K562 (cell line): ENCODE data around the gene SCAMP3. TPM values are rescaled to one million over a fixed set of nuclear protein-coding genes. Genes with fewer than 3 reads are reported as not detected.
A peak's percentile ranks its signal among the peaks of the same experiment; 100 is the strongest.

ENCODE experiments used
- BRF1 ChIP-seq: IDR thresholded peaks from 3 replicates; pipeline ENCODE4 v1.6.1; 2011; ENCODE audit warnings: borderline replicate concordance, mild to moderate bottlenecking; ENCODE audit not compliant: insufficient read length; ENCODE audit errors: extremely low read depth
- CBX5 ChIP-seq: IDR thresholded peaks from 2 replicates; pipeline ENCODE4 v1.6.1; 2014; ENCODE audit warnings: low read depth, borderline replicate concordance
- CXXC5 ChIP-seq: fragments of 250-450 bp; sonication (Bioruptor Pico); IDR thresholded peaks from 2 replicates; pipeline ENCODE4 v1.8.0; 2022; ENCODE audit warnings: inconsistent platforms, mild to moderate bottlenecking, moderate library complexity
- EWSR1 ChIP-seq: fragments of 450-650 bp; IDR thresholded peaks from 2 replicates; pipeline ENCODE4 v1.6.1; 2018; ENCODE audit warnings: borderline replicate concordance, mild to moderate bottlenecking, low read depth, moderate library complexity; ENCODE audit not compliant: partially characterized antibody
- GTF2A2 ChIP-seq: IDR thresholded peaks from 2 replicates; pipeline ENCODE4 v1.6.1; 2016; ENCODE audit warnings: mild to moderate bottlenecking, missing genetic modification characterization, missing compliant biosample characterization
- HMBOX1 ChIP-seq: sonication (generic); IDR thresholded peaks from 2 replicates; pipeline ENCODE4 v1.6.1; 2016
- KAT8 ChIP-seq: fragments of 450-650 bp; IDR thresholded peaks from 2 replicates; pipeline ENCODE4 v1.6.1; 2016; ENCODE audit warnings: low read depth, mild to moderate bottlenecking
- KDM2B ChIP-seq: fragments of 250-450 bp; sonication (Bioruptor Pico); IDR thresholded peaks from 2 replicates; pipeline ENCODE4 v1.8.0; 2021; ENCODE audit warnings: mild to moderate bottlenecking, moderate library complexity
- KLF1 ChIP-seq: fragments of 450-650 bp; IDR thresholded peaks from 2 replicates; pipeline ENCODE4 v1.6.1; 2016; ENCODE audit warnings: missing genetic modification characterization, missing compliant biosample characterization
- MBD2 ChIP-seq: sonication (generic); IDR thresholded peaks from 2 replicates; pipeline ENCODE4 v1.6.1; 2016; ENCODE audit warnings: low read depth, borderline replicate concordance
- MNT ChIP-seq, 2 experiments: fragments of 450-650 bp; conservative IDR thresholded peaks; 2 replicates each; pipeline ENCODE4 v1.6.1; 2017; ENCODE audit warnings: mild to moderate bottlenecking in 2 of 2, moderate library complexity in 2 of 2
- NBN ChIP-seq: fragments of 450-650 bp; IDR thresholded peaks from 2 replicates; pipeline ENCODE4 v1.6.1; 2016; ENCODE audit warnings: low read depth, mild to moderate bottlenecking
- NCOA6 ChIP-seq: fragments of 450-650 bp; IDR thresholded peaks from 2 replicates; pipeline ENCODE4 v1.6.1; 2017; ENCODE audit warnings: mild to moderate bottlenecking
- POLR3A ChIP-seq: IDR thresholded peaks from 2 replicates; pipeline ENCODE4 v1.6.1; 2011; ENCODE audit warnings: borderline replicate concordance, mild to moderate bottlenecking, moderate library complexity; ENCODE audit not compliant: insufficient read length, insufficient read depth; ENCODE audit errors: extremely low read depth
- PTRF ChIP-seq: fragments of 450-650 bp; IDR thresholded peaks from 2 replicates; pipeline ENCODE4 v1.6.1; 2016; ENCODE audit warnings: mild to moderate bottlenecking, missing genetic modification characterization, missing compliant biosample characterization
- RBM22 ChIP-seq: fragments of 200-400 bp; formaldehyde crosslinking; IDR thresholded peaks from 2 replicates; pipeline ENCODE4 v1.6.1; 2018; ENCODE audit warnings: low read length, low read depth; ENCODE audit not compliant: poor library complexity, severe bottlenecking
- SMARCC2 ChIP-seq: fragments of 450-650 bp; IDR thresholded peaks from 2 replicates; pipeline ENCODE4 v1.6.1; 2017; ENCODE audit warnings: antibody characterized with exemption, moderate library complexity, mild to moderate bottlenecking, low read depth
- STAT5A ChIP-seq: IDR thresholded peaks from 2 replicates; pipeline ENCODE4 v1.6.1; 2012; ENCODE audit warnings: low read length, inconsistent platforms, borderline replicate concordance
- TEAD2 ChIP-seq: fragments of 450-650 bp; IDR thresholded peaks from 2 replicates; pipeline ENCODE4 v1.6.1; 2016; ENCODE audit warnings: missing genetic modification characterization, control low read depth, missing compliant biosample characterization
- ZNF518B ChIP-seq: fragments of 250-450 bp; sonication (Bioruptor Pico); IDR thresholded peaks from 2 replicates; pipeline ENCODE4 v1.5.0; 2021; ENCODE audit warnings: mild to moderate bottlenecking, moderate library complexity
- polyA plus RNA-seq, 8 experiments: library from polyadenylated mRNA; depleted of rRNA in 4 of 8; stranded (reverse) in 5 of 8; unstranded in 3 of 8; fragments of >200 nt; fragmentation: Nextera tagmentation in 2 of 8; fragmentation: Illumina TruSeq in 1 of 8; extraction: Ambion mirVana in 2 of 8; extraction: Trizol in 1 of 8; gene quantifications; 2 replicates each; pipeline versions ENCODE4 v1.2.1 to v1.2.3, GENCODE V29; 2011 to 2014; ENCODE audit warnings: inconsistent platforms in 1 of 8, missing spikeins in 1 of 8
- total RNA-seq, 7 experiments: library from RNA; depleted of rRNA in 6 of 7; stranded (reverse); fragments of >200 nt in 6 of 7; fragmentation: Illumina TruSeq in 2 of 7; extraction: Trizol in 2 of 7; gene quantifications; 2 replicates each; pipeline versions ENCODE4 v1.2.1 to v1.2.3, GENCODE V29; 2011 to 2021; ENCODE audit warnings: low replicate concordance in 1 of 7
- TF ChIP-seq, protein P1 (sequence below): sonication (generic); formaldehyde crosslinking; IDR thresholded peaks from 2 replicates; pipeline ENCODE4 v1.8.1; 2023; ENCODE audit warnings: mild to moderate bottlenecking, missing genetic modification reagents

SCAMP3 gene
- total and polyA plus RNA-seq, 9 of the 15 experiments (the other 6 are each of a cell fraction or from before 2014, with no cell fraction given): 14.2 to 131 (median 86.1) TPM

DNA sequence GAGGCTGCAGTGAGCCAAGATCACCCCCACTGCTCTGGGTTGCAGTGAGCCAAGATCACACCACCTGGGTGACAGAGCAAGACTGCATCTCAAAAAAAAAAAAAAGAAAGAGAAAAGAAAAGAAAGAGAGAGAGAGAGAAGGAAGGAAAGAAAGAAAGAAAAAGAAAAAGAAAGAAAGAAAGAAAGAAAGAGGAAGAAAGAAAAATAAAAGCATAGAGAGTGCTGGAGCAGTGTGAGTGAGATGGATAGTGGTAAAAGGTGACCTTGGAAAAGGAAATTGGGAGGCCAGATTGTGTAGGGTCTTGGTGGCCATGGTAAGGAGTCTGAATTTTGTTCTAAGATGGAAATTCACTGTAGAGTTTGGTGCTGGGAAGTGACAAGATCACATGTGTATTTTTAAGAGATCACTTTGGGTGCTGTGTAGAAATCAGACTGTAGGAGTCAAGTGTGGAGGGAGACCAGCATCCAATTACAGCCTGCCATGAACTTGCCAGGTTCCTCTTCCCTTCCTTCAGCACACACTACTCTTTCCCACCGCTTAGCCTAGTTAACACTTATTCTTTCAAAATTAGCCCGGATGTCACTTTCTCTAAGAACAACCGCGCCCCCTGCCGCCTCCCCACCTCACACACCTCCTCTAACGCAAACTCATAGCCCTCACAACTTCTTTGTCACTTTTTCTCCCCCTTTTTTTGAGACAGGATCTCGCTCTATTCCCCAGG lies 35.8 kb downstream of the SCAMP3 start (continued):
- peak; percentile 91 for TF ChIP-seq HMBOX1
- TF ChIP-seq KAT8: no peak
- no peak; the same call in 1 of the 2 replicates for TF ChIP-seq KLF1 (tag)
- TF ChIP-seq NCOA6: no peak
- no peak for TF ChIP-seq CBX5
- TF ChIP-seq BRF1: no peak
- TF ChIP-seq, protein P1, sequence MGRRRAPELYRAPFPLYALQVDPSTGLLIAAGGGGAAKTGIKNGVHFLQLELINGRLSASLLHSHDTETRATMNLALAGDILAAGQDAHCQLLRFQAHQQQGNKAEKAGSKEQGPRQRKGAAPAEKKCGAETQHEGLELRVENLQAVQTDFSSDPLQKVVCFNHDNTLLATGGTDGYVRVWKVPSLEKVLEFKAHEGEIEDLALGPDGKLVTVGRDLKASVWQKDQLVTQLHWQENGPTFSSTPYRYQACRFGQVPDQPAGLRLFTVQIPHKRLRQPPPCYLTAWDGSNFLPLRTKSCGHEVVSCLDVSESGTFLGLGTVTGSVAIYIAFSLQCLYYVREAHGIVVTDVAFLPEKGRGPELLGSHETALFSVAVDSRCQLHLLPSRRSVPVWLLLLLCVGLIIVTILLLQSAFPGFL (CRISPR knock-in tag): no peak
- no peak for TF ChIP-seq SMARCC2
- TF ChIP-seq RBM22: no peak
- TF ChIP-seq NBN: peak; percentile 93
- no peak for TF ChIP-seq MBD2
- no peak for TF ChIP-seq MNT (conservative IDR thresholded peaks at IDR 0.05)
- no peak for TF ChIP-seq CXXC5 (CRISPR knock-in tag)
- TF ChIP-seq GTF2A2 (tag): no peak
- no peak for TF ChIP-seq STAT5A
- TF ChIP-seq EWSR1: no peak
- TF ChIP-seq ZNF518B (CRISPR knock-in tag): no peak
- TF ChIP-seq PTRF: no peak
- TF ChIP-seq POLR3A: no peak
- no peak for TF ChIP-seq TEAD2 (tag)
- no peak for TF ChIP-seq KDM2B (CRISPR knock-in tag)
